Left ventricle myocardium inferior (tissue), 1 donor: ENCODE results near the gene DOK4. TPM values are rescaled to one million over a fixed set of nuclear protein-coding genes. Genes with fewer than 3 reads are reported as not detected.

Experiments used
- DNase-seq: peaks from one replicate; pipeline ENCODE4 v3.0.0-alpha.2; 2020
- H3K27ac ChIP-seq: fragments of 200-600 bp; replicated peaks from 2 replicates; pipeline ENCODE4 v1.8.0; 2021
- H3K27me3 ChIP-seq: fragments of 200-600 bp; 2 replicates; pipeline ENCODE4 v1.8.0; 2021; ENCODE audit warnings: low read depth
- H3K36me3 ChIP-seq: fragments of 200-600 bp; 2 replicates; pipeline ENCODE4 v1.8.0; 2021
- H3K4me1 ChIP-seq: fragments of 200-600 bp; 2 replicates; pipeline ENCODE4 v1.8.0; 2021
- H3K4me3 ChIP-seq: fragments of 200-600 bp; 2 replicates; pipeline ENCODE4 v1.8.0; 2021; ENCODE audit warnings: mild to moderate bottlenecking, moderate library complexity
- H3K9me3 ChIP-seq: fragments of 200-600 bp; replicated peaks from 2 replicates; pipeline ENCODE4 v1.8.0; 2021
- CTCF ChIP-seq: fragments of 200-600 bp; IDR thresholded peaks from 2 replicates; pipeline ENCODE4 v1.8.0; 2021; ENCODE audit warnings: antibody characterized with exemption, mild to moderate bottlenecking, borderline replicate concordance
- intact Hi-C: fragments of 100-400 bp; cut with micrococcal nuclease; formaldehyde crosslinking; loops from one replicate; pipeline ENCODE4 v1.11.0; 2022
- total RNA-seq: library from RNA; stranded (reverse); fragmentation: NEBNext Ultra II Directional; extraction: Animal tissue kit (Norgen Biotek cat#: 25700); gene quantifications from one replicate; pipeline ENCODE4 v1.2.1, GENCODE V29; 2021
- donor health status: DM: no; HTN: yes; CAD: no; lungs with severe emphysema.

DOK4 gene
- total RNA-seq, 1 donor from 2014 or later: 10.0 TPM

- peaks cover 69% of the 10 kb centered on the region for H3K36me3 ChIP-seq
- no peaks in the 10 kb centered on the region for H3K27me3 ChIP-seq
- TF ChIP-seq CTCF: no peak
- no peaks in the 10 kb centered on the region for H3K9me3 ChIP-seq
- no peak overlapping the region for H3K27ac ChIP-seq
- H3K4me3 ChIP-seq: no peak overlapping the region
- peaks cover 48% of the 10 kb centered on the region for H3K4me1 ChIP-seq
- intact Hi-C loops: no loop called here
- DNase-seq: no peak
Measured at GRCh38 chr16:57472665-57473060, 13.6 kb downstream of the DOK4 start.

GRCh38 chr16:57471852-57472664 is 14.2 kb downstream of the DOK4 start:
- intact Hi-C loops: no loop called here
- Histone ChIP-seq H3K4me3 (no peak overlapping the region), H3K4me1 (peaks cover 42% of the 10 kb centered on the region), H3K27ac (no peak overlapping the region), H3K36me3 (peaks cover 75% of the 10 kb centered on the region), H3K27me3 (no peaks in the 10 kb centered on the region), H3K9me3 (no peaks in the 10 kb centered on the region)
- TF ChIP-seq CTCF: no peak
- no peak for DNase-seq

DNA sequence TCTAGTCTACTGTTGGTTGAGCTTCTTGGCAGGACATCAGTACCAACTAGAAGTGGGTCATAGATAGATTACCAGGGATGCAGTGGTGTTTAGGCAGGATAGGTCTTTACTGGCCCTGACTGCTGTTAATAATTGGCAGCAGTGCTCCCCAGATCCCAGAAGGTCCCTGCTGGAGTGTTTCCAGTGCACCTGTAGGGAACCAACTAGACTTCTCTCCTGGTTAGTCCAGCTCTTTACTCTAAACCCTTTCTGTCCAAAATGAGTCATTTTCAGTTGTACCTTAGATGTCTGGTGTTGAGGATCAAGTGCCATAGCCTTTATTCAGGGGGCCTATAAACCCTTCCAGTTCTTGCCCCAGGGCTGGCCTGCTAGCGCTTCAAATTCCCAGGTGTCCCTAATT is 15.1 kb downstream of the DOK4 start:
- peaks cover 34% of the 10 kb centered on the region for H3K4me1 ChIP-seq
- H3K4me3 ChIP-seq: no peak overlapping the region
- no peaks in the 10 kb centered on the region for H3K27me3 ChIP-seq
- peak overlapping the region; percentile 54 for H3K27ac ChIP-seq
- DNase-seq: no peak
- no peak for TF ChIP-seq CTCF
- peaks cover 83% of the 10 kb centered on the region for H3K36me3 ChIP-seq
- no peaks in the 10 kb centered on the region for H3K9me3 ChIP-seq
- intact Hi-C loops: no loop called here

- no peaks in the 10 kb centered on the region for H3K9me3 ChIP-seq
- peaks cover 88% of the 10 kb centered on the region for H3K36me3 ChIP-seq
- H3K4me3 ChIP-seq: no peak overlapping the region
- peaks cover 31% of the 10 kb centered on the region for H3K4me1 ChIP-seq
- no peaks in the 10 kb centered on the region for H3K27me3 ChIP-seq
- peak overlapping the region; percentile 54 for H3K27ac ChIP-seq
- intact Hi-C loops: no loop called here
- TF ChIP-seq CTCF: no peak
- DNase-seq: peak; percentile 72
Measured at GRCh38 chr16:57470711-57471110, 15.6 kb downstream of the DOK4 start.

DNA sequence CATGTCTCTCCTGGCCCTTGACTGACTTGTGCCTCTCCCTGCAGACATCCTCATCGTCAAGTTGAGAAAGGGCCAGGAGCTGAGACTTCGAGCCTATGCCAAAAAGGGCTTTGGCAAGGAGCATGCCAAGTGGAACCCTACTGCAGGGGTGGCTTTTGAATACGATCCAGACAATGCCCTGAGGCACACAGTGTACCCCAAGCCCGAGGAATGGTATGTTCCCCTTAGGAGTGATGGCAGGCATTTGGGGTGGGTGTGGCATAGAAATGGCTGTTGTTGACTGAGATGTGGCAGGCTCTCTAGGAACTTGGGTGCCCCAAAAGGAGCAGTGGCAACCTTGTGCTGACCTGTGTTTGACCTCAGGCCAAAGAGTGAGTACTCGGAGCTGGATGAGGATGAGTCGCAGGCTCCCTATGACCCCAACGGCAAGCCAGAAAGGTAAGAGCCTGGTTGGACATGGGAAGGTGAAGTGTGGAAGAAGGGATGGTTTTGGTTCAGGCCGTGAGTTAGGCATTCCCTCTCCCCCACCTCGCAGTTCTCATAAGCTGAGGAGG is 16.3 kb downstream of the DOK4 start:
- TF ChIP-seq CTCF: no peak
- no peaks in the 10 kb centered on the region for H3K27me3 ChIP-seq
- no peak for DNase-seq
- peaks cover 93% of the 10 kb centered on the region for H3K36me3 ChIP-seq
- intact Hi-C loops: no loop called here
- H3K4me1 ChIP-seq: peaks cover 38% of the 10 kb centered on the region
- no peaks in the 10 kb centered on the region for H3K9me3 ChIP-seq
- peak overlapping the region; percentile 54 for H3K27ac ChIP-seq
- no peak overlapping the region for H3K4me3 ChIP-seq
